Mesodermal cell (in vitro differentiated cells): ENCODE measurements around the gene BZW1.

Experiments used
- H3K27ac ChIP-seq: 2 replicates; pipeline ENCODE4 v1.7.0; 2013; ENCODE audit warnings: mild to moderate bottlenecking, low read depth, low read length, moderate library complexity; ENCODE audit not compliant: severe bottlenecking
- H3K36me3 ChIP-seq: 2 replicates; pipeline ENCODE4 v1.7.1; 2013; ENCODE audit warnings: mild to moderate bottlenecking, low read length, moderate library complexity; ENCODE audit not compliant: control insufficient read depth, insufficient read depth
- H3K4me1 ChIP-seq: one replicate; pipeline ENCODE4 v1.7.1; 2013; ENCODE audit warnings: mild to moderate bottlenecking, low read length; ENCODE audit not compliant: insufficient read depth, control insufficient read depth, poor library complexity, severe bottlenecking
- H3K4me3 ChIP-seq: 2 replicates; pipeline ENCODE4 v1.7.0; 2013; ENCODE audit warnings: low read length, control low read depth, mild to moderate bottlenecking; ENCODE audit not compliant: insufficient read depth, poor library complexity, severe bottlenecking; ENCODE audit errors: extremely low read depth
- H3K9me3 ChIP-seq: 2 replicates; pipeline ENCODE4 v1.7.1; 2013; ENCODE audit warnings: mild to moderate bottlenecking, low read length, moderate library complexity; ENCODE audit not compliant: control insufficient read depth
- WGBS, 2 experiments: methylation state at CpG; one replicate each; pipeline ENCODE4 v1.1.5; 2013; ENCODE audit warnings: missing lambda C conversion rate in 2 of 2; ENCODE audit not compliant: insufficient coverage in 2 of 2; 5-methylcytosine and 5-hydroxymethylcytosine counted together

The BZW1 gene

DNA sequence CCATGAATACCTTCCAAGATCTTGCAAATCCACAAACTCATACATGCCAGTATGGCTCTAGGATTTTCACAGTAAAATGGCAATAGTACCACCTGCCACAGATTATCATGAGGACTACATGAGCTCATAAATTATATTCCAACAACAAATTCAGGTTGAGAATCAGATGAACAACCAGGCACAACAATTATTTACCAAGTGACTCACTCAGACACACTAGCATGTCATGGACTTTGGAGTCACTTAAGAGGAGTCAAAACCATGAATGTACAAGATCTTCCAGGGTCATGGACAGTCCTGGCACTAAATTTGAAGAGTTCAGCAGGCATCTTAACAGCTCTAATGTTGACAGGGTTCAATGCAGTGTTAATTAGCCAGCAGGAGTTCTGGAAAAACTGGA is 34.4 kb upstream of the BZW1 start:
- Histone ChIP-seq H3K36me3 (no peaks in the 10 kb centered on the region), H3K9me3 (peaks cover 7% of the 10 kb centered on the region), H3K4me1 (no peaks in the 10 kb centered on the region), H3K27ac (no peak overlapping the region), H3K4me3 (no peak overlapping the region)

- WGBS, 2 experiments = 81 to 92% methylated on average over 2 to 3 of the region's 7 CpGs
- H3K9me3 ChIP-seq = peaks cover 5% of the 10 kb centered on the region
- H3K4me3 ChIP-seq = no peak overlapping the region
- H3K4me1 ChIP-seq = no peaks in the 10 kb centered on the region
- H3K36me3 ChIP-seq = no peaks in the 10 kb centered on the region
- H3K27ac ChIP-seq = no peak overlapping the region
These were observed 33.7 kb upstream of the BZW1 start for GRCh38 chr2:200778038-200778437.

DNA sequence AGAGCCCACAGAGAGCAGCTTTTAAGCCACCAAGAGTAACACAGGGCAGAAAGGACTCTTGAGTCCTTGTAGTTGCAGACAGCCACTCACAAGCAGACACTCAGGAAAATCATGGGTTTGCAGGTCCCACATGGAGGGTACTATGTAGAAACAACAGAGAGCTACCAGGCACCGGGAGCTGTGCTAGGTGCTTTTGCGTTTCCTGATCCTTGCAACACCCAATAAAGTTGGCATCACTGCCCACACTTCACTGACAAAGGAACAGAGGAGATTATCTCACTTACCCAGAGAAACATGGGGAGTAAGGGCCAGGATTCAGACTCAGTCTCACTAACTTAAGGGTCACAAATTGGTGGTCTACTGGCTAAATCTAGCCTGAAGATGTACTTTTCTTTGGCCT is 32.5 kb upstream of the BZW1 start:
- Histone ChIP-seq H3K36me3 (no peaks in the 10 kb centered on the region), H3K4me1 (no peaks in the 10 kb centered on the region), H3K4me3 (no peak overlapping the region), H3K27ac (no peak overlapping the region), H3K9me3 (no peaks in the 10 kb centered on the region)
- no CpG with 5 or more reads among the region's 2 CpGs for WGBS, 2 experiments

DNA sequence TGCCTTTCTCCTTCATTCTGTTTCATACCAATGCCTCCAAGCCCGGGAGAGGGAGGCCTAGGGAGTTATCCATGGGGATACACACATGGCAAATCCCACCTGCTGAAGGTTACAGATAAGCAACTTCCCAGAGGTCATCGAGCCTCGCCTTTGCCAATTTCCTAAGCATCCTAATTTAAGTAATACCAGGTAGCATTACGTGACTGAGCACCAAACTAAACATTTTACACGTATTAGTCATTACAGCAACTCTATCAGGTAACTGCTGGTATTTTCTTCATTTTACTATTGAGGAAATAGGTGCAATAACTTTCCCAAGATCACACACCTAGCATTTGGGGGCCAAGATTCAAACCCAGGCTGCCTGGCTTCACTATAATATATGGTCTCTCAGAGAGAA is 30.1 kb upstream of the BZW1 start:
- no peak overlapping the region for H3K27ac ChIP-seq
- H3K9me3 ChIP-seq = no peaks in the 10 kb centered on the region
- H3K4me3 ChIP-seq = no peak overlapping the region
- H3K36me3 ChIP-seq = no peaks in the 10 kb centered on the region
- 85 to 100% methylated on average over 2 to 3 of the region's 5 CpGs for WGBS, 2 experiments
- H3K4me1 ChIP-seq = peaks cover 2% of the 10 kb centered on the region

GRCh38 chr2:200782251-200782650 is 29.5 kb upstream of the BZW1 start:
- 88 to 100% methylated on average over 4 of the region's 4 CpGs for WGBS, 2 experiments
- Histone ChIP-seq H3K36me3 (no peaks in the 10 kb centered on the region), H3K9me3 (no peaks in the 10 kb centered on the region), H3K4me1 (peaks cover 8% of the 10 kb centered on the region), H3K27ac (no peak overlapping the region), H3K4me3 (no peak overlapping the region)

GRCh38 chr2:200784215-200784614 is 27.5 kb upstream of the BZW1 start:
- Histone ChIP-seq H3K36me3 (no peaks in the 10 kb centered on the region), H3K27ac (no peak overlapping the region), H3K9me3 (no peaks in the 10 kb centered on the region), H3K4me1 (peaks cover 18% of the 10 kb centered on the region), H3K4me3 (no peak overlapping the region)

- no peak overlapping the region for H3K4me3 ChIP-seq
- peaks cover 18% of the 10 kb centered on the region for H3K4me1 ChIP-seq
- no peaks in the 10 kb centered on the region for H3K36me3 ChIP-seq
- no peak overlapping the region for H3K27ac ChIP-seq
- H3K9me3 ChIP-seq = no peaks in the 10 kb centered on the region
- WGBS, 2 experiments = no CpG with 5 or more reads among the region's 2 CpGs
These were observed 25.3 kb upstream of the BZW1 start for GRCh38 chr2:200786423-200786822.

GRCh38 chr2:200786826-200787225 is 24.9 kb upstream of the BZW1 start:
- H3K27ac ChIP-seq = no peak overlapping the region
- no peaks in the 10 kb centered on the region for H3K36me3 ChIP-seq
- peaks cover 18% of the 10 kb centered on the region for H3K4me1 ChIP-seq
- H3K9me3 ChIP-seq = no peaks in the 10 kb centered on the region
- H3K4me3 ChIP-seq = no peak overlapping the region
- 100% methylated on average over 2 of the region's 3 CpGs; no CpG with 5 or more reads in 1 of the 2 experiments for WGBS, 2 experiments

GRCh38 chr2:200787351-200788120 is 24.2 kb upstream of the BZW1 start:
- no peak overlapping the region for H3K4me3 ChIP-seq
- no peak overlapping the region for H3K27ac ChIP-seq
- WGBS, 2 experiments = 94 to 97% methylated on average over 12 of the region's 16 CpGs
- no peaks in the 10 kb centered on the region for H3K36me3 ChIP-seq
- no peaks in the 10 kb centered on the region for H3K9me3 ChIP-seq
- H3K4me1 ChIP-seq = peaks cover 18% of the 10 kb centered on the region

- H3K36me3 ChIP-seq = no peaks in the 10 kb centered on the region
- H3K27ac ChIP-seq = no peak overlapping the region
- WGBS, 2 experiments = 84 to 91% methylated on average over 3 of the region's 6 CpGs
- peaks cover 18% of the 10 kb centered on the region for H3K4me1 ChIP-seq
- no peaks in the 10 kb centered on the region for H3K9me3 ChIP-seq
- no peak overlapping the region for H3K4me3 ChIP-seq
These were observed 23.5 kb upstream of the BZW1 start for GRCh38 chr2:200788121-200788718.

DNA sequence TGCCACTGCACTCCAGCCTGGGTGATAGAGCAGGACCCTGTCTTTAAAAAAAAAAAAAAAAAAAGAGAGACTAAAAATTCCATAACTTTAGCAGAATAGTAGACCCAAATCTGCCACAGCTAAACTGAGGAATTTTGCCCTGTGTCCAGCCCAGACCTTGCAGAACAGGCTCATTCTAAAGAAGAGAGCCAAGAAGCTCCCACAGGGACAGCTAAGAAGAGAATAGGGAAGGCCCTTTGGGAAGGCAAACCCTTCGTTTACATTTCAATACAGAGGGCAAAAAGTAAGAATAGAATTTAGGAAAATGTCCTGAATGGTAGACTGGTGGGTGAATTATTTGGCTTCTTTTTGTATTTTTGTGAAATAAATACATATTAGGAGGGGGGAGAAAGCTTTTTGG is 21.5 kb upstream of the BZW1 start:
- no peaks in the 10 kb centered on the region for H3K36me3 ChIP-seq
- no peaks in the 10 kb centered on the region for H3K9me3 ChIP-seq
- H3K27ac ChIP-seq = no peak overlapping the region
- 0% methylated on average over 1 of the region's 1 CpG; no CpG with 5 or more reads in 1 of the 2 experiments for WGBS, 2 experiments
- H3K4me3 ChIP-seq = no peak overlapping the region
- peaks cover 18% of the 10 kb centered on the region for H3K4me1 ChIP-seq
